ENCODE measurements around the gene KRTAP6-3.

Gene KRTAP6-3

GRCh38 chr21:30634906-30635305 lies 42.7 kb downstream of the KRTAP6-3 start, which contains the start of gene KRTAP20-2:
KRTAP20-2 (plus strand) TSS chr21:30635206; CDS start chr21:30635264, 58 bp downstream.
- no peak for DNase-seq (ENCODE audit: low read depth in 1 of 2, low spot score in 1 of 2)
- in situ Hi-C loops (cut with HindIII; ENCODE audit: low pct_unique_long_range_greater_than_20kb, low sequenced_read_pairs): no loop called here
- TF ChIP-seq JUND (IDR thresholded peaks at IDR 0.05; ENCODE audit: low read depth): no peak

- no peak for DNase-seq (ENCODE audit: low read depth in 1 of 2, low spot score in 1 of 2)
- in situ Hi-C loops (cut with HindIII; ENCODE audit: low pct_unique_long_range_greater_than_20kb, low sequenced_read_pairs): no loop called here
- no peak for TF ChIP-seq JUND (IDR thresholded peaks at IDR 0.05; ENCODE audit: low read depth)
These were observed 46.4 kb downstream of the KRTAP6-3 start for GRCh38 chr21:30638686-30639085.

- TF ChIP-seq JUND (IDR thresholded peaks at IDR 0.05; ENCODE audit: low read depth): no peak
- no peak for DNase-seq (ENCODE audit: low read depth in 1 of 2, low spot score in 1 of 2)
- in situ Hi-C loops (cut with HindIII; ENCODE audit: low pct_unique_long_range_greater_than_20kb, low sequenced_read_pairs): no loop called here
These were observed 50.3 kb downstream of the KRTAP6-3 start, which contains the start of gene KRTAP20-3 for GRCh38 chr21:30642564-30642963. KRTAP20-3 (plus strand) TSS chr21:30642864.
